Measurements from ENCODE around the gene TRMT10A.

TRMT10A gene

GRCh38 chr4:99610605-99611175, 46.9 kb upstream of the TRMT10A start:
- no peaks in the 10 kb centered on the region for H3K79me2 ChIP-seq (ENCODE audit: control insufficient read depth, low read length)
- H3K36me3 ChIP-seq (ENCODE audit: control insufficient read depth, low read length), result no peaks in the 10 kb centered on the region
- H3K4me3 ChIP-seq (ENCODE audit: low read length), result no peak overlapping the region
- H3K27ac ChIP-seq (ENCODE audit: low read depth, low read length), result no peak overlapping the region
- H3K4me1 ChIP-seq (ENCODE audit: control insufficient read depth, low read length), result no peaks in the 10 kb centered on the region
- peaks cover 4% of the 10 kb centered on the region; the same call in 1 of the 2 replicates for H3K27me3 ChIP-seq (ENCODE audit: control insufficient read depth, low read length)
- H3K4me2 ChIP-seq (ENCODE audit: low read length), result no peak overlapping the region
- no peaks in the 10 kb centered on the region for H3F3A ChIP-seq (ENCODE audit: control insufficient read depth, insufficient read depth)
- no peak for TF ChIP-seq EZH2phosphoT487 (IDR thresholded peaks at IDR 0.05; ENCODE audit: borderline replicate concordance, low read length)
- no peak for TF ChIP-seq CTCF (IDR thresholded peaks at IDR 0.05; ENCODE audit: low read depth, low read length, poor library complexity, severe bottlenecking)
- H4K20me1 ChIP-seq (ENCODE audit: control insufficient read depth, insufficient read depth, low read depth, low read length), result no peaks in the 10 kb centered on the region
- H3K9me2 ChIP-seq (replicated peaks; ENCODE audit: control insufficient read depth, low read length), result no peaks in the 10 kb centered on the region
- no peaks in the 10 kb centered on the region for H3K9me3 ChIP-seq (ENCODE audit: control insufficient read depth, insufficient read depth, low read length)

GRCh38 chr4:99608417-99608816, 44.6 kb upstream of the TRMT10A start:
- Histone ChIP-seq H3K9me3 (ENCODE audit: control insufficient read depth, insufficient read depth, low read length) (no peaks in the 10 kb centered on the region), H3K4me2 (ENCODE audit: low read length) (no peak overlapping the region), H3K27me3 (ENCODE audit: control insufficient read depth, low read length) (peaks cover 8% of the 10 kb centered on the region; the same call in 1 of the 2 replicates), H3K4me1 (ENCODE audit: control insufficient read depth, low read length) (no peaks in the 10 kb centered on the region), H3K79me2 (ENCODE audit: control insufficient read depth, low read length) (no peaks in the 10 kb centered on the region), H3K27ac (ENCODE audit: low read depth, low read length) (no peak overlapping the region), H4K20me1 (ENCODE audit: control insufficient read depth, insufficient read depth, low read depth, low read length) (no peaks in the 10 kb centered on the region), H3K9me2 (replicated peaks; ENCODE audit: control insufficient read depth, low read length) (no peaks in the 10 kb centered on the region), H3F3A (ENCODE audit: control insufficient read depth, insufficient read depth) (no peaks in the 10 kb centered on the region), H3K4me3 (ENCODE audit: low read length) (no peak overlapping the region), H3K36me3 (ENCODE audit: control insufficient read depth, low read length) (no peaks in the 10 kb centered on the region)
- TF ChIP-seq CTCF (IDR thresholded peaks at IDR 0.05; ENCODE audit: low read depth, low read length, poor library complexity, severe bottlenecking) (no peak), EZH2phosphoT487 (IDR thresholded peaks at IDR 0.05; ENCODE audit: borderline replicate concordance, low read length) (no peak)

GRCh38 chr4:99606716-99607115, 42.9 kb upstream of the TRMT10A start:
- Histone ChIP-seq H3K36me3 (ENCODE audit: control insufficient read depth, low read length) (no peaks in the 10 kb centered on the region), H3K79me2 (ENCODE audit: control insufficient read depth, low read length) (no peaks in the 10 kb centered on the region), H4K20me1 (ENCODE audit: control insufficient read depth, insufficient read depth, low read depth, low read length) (no peaks in the 10 kb centered on the region), H3K9me2 (replicated peaks; ENCODE audit: control insufficient read depth, low read length) (no peaks in the 10 kb centered on the region), H3K4me1 (ENCODE audit: control insufficient read depth, low read length) (no peaks in the 10 kb centered on the region), H3K27ac (ENCODE audit: low read depth, low read length) (no peak overlapping the region), H3K4me3 (ENCODE audit: low read length) (no peak overlapping the region), H3K27me3 (ENCODE audit: control insufficient read depth, low read length) (peaks cover 8% of the 10 kb centered on the region; the same call in 1 of the 2 replicates), H3F3A (ENCODE audit: control insufficient read depth, insufficient read depth) (no peaks in the 10 kb centered on the region), H3K9me3 (ENCODE audit: control insufficient read depth, insufficient read depth, low read length) (no peaks in the 10 kb centered on the region), H3K4me2 (ENCODE audit: low read length) (no peak overlapping the region)
- TF ChIP-seq EZH2phosphoT487 (IDR thresholded peaks at IDR 0.05; ENCODE audit: borderline replicate concordance, low read length) (no peak), CTCF (IDR thresholded peaks at IDR 0.05; ENCODE audit: low read depth, low read length, poor library complexity, severe bottlenecking) (no peak)

Data from DOHH2 (cell line).